Measurements from ENCODE around the gene PFDN6.

The PFDN6 gene

GRCh38 chr6:33249732-33250630 is 39.4 kb upstream of the PFDN6 start:
- Histone ChIP-seq H3K9me2 (replicated peaks; ENCODE audit: insufficient read depth, low read length) (no peaks in the 10 kb centered on the region), H2AFZ (ENCODE audit: low read depth, low read length, severe bottlenecking) (peak overlapping the region; percentile 43), H3K9ac (ENCODE audit: low read length) (peak overlapping the region; percentile 78), H3K4me2 (ENCODE audit: low read depth, low read length, poor library complexity, severe bottlenecking) (peak overlapping the region; percentile 75), H3K27me3 (ENCODE audit: low read length) (no peaks in the 10 kb centered on the region), H3K79me2 (ENCODE audit: insufficient read depth, low read length) (peaks cover 7% of the 10 kb centered on the region; the same call in 1 of the 2 replicates), H4K20me1 (ENCODE audit: low read depth, low read length) (no peaks in the 10 kb centered on the region), H3K27ac (ENCODE audit: low read depth, low read length) (peak overlapping the region; percentile 73), H3K4me3 (ENCODE audit: insufficient read depth, low read length, poor library complexity, severe bottlenecking) (peak overlapping the region; percentile 65), H3K9me3 (ENCODE audit: insufficient read depth, low read length) (no peaks in the 10 kb centered on the region), H3F3A (ENCODE audit: insufficient read depth) (peaks cover 17% of the 10 kb centered on the region), H3K36me3 (ENCODE audit: low read length) (no peaks in the 10 kb centered on the region)
- TF ChIP-seq, protein P1, sequence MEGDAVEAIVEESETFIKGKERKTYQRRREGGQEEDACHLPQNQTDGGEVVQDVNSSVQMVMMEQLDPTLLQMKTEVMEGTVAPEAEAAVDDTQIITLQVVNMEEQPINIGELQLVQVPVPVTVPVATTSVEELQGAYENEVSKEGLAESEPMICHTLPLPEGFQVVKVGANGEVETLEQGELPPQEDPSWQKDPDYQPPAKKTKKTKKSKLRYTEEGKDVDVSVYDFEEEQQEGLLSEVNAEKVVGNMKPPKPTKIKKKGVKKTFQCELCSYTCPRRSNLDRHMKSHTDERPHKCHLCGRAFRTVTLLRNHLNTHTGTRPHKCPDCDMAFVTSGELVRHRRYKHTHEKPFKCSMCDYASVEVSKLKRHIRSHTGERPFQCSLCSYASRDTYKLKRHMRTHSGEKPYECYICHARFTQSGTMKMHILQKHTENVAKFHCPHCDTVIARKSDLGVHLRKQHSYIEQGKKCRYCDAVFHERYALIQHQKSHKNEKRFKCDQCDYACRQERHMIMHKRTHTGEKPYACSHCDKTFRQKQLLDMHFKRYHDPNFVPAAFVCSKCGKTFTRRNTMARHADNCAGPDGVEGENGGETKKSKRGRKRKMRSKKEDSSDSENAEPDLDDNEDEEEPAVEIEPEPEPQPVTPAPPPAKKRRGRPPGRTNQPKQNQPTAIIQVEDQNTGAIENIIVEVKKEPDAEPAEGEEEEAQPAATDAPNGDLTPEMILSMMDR (IDR thresholded peaks at IDR 0.05; ENCODE audit: insufficient read depth, low read length, poor library complexity, severe bottlenecking) = no peak
- no peak for TF ChIP-seq EZH2phosphoT487 (conservative IDR thresholded peaks at IDR 0.05; ENCODE audit: low read length)

DNA sequence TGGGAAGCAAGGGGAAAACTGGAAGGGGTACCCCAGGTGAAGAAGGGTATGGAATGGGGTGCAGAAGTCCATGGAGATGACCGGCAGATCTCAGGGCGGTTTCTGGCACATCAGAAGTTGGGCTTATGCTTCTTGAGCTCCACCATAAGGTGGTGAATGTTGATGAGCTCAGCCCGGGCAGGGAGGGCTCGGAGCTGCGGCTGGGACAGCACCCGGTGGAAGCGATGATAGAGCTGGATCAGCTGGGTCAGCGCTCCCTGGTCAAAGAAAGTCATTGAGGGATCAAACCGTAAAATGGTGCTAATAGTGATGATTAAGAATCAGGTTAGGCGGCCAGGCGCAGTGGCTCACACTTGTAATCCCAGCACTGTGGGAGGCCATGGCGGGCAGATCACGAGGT is 38.7 kb upstream of the PFDN6 start:
- Histone ChIP-seq H4K20me1 (ENCODE audit: low read depth, low read length) (no peaks in the 10 kb centered on the region), H3K9me3 (ENCODE audit: insufficient read depth, low read length) (no peaks in the 10 kb centered on the region), H3K9me2 (replicated peaks; ENCODE audit: insufficient read depth, low read length) (no peaks in the 10 kb centered on the region), H3K4me2 (ENCODE audit: low read depth, low read length, poor library complexity, severe bottlenecking) (peak overlapping the region; percentile 75), H3K27me3 (ENCODE audit: low read length) (no peaks in the 10 kb centered on the region), H3F3A (ENCODE audit: insufficient read depth) (peaks cover 17% of the 10 kb centered on the region), H2AFZ (ENCODE audit: low read depth, low read length, severe bottlenecking) (no peak overlapping the region), H3K9ac (ENCODE audit: low read length) (peak overlapping the region; percentile 78; the same call in 1 of the 2 replicates), H3K4me3 (ENCODE audit: insufficient read depth, low read length, poor library complexity, severe bottlenecking) (no peak overlapping the region), H3K27ac (ENCODE audit: low read depth, low read length) (no peak overlapping the region), H3K36me3 (ENCODE audit: low read length) (no peaks in the 10 kb centered on the region), H3K79me2 (ENCODE audit: insufficient read depth, low read length) (peaks cover 7% of the 10 kb centered on the region; the same call in 1 of the 2 replicates)
- TF ChIP-seq, protein P1 (IDR thresholded peaks at IDR 0.05; ENCODE audit: insufficient read depth, low read length, poor library complexity, severe bottlenecking) = no peak
- no peak for TF ChIP-seq EZH2phosphoT487 (conservative IDR thresholded peaks at IDR 0.05; ENCODE audit: low read length)

DNA sequence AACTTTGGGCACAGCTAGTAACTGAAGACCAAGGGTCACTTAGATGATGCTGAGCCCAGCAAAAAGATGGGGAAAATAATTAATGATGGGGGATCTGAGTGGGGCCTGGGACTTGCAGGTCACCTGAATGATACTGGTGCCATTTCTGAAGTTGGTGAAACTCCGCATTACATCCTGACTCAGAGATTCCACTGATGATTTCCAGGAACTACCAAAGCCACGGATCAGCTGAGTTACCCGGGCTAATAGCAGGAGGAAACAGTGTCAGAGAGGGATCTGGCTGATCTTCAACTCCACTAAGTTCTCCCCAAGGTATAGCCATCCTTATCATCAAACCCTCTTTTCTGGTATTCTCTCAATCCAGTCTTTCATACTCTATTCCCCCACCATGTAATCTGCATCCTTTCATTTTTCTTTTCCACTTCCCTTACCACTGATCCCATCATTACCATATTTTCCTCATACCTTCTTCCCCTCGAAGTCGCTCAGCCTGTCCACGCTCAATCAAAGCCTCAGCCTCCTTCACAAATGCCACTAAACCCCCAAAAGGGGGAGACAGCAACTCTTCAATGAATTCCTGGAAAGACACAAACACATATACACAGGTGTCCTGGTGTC is 37.9 kb upstream of the PFDN6 start:
- H3K36me3 ChIP-seq (ENCODE audit: low read length) = no peaks in the 10 kb centered on the region
- TF ChIP-seq, protein P1 (IDR thresholded peaks at IDR 0.05; ENCODE audit: insufficient read depth, low read length, poor library complexity, severe bottlenecking) = no peak
- no peak for TF ChIP-seq EZH2phosphoT487 (conservative IDR thresholded peaks at IDR 0.05; ENCODE audit: low read length)

More for the DNA sequence above, 37.9 kb upstream of the PFDN6 start:
- Histone ChIP-seq H3K4me3 (ENCODE audit: insufficient read depth, low read length, poor library complexity, severe bottlenecking) (no peak overlapping the region), H3K4me2 (ENCODE audit: low read depth, low read length, poor library complexity, severe bottlenecking) (no peak overlapping the region), H3K9me3 (ENCODE audit: insufficient read depth, low read length) (no peaks in the 10 kb centered on the region), H3K79me2 (ENCODE audit: insufficient read depth, low read length) (peaks cover 7% of the 10 kb centered on the region; the same call in 1 of the 2 replicates), H3K27ac (ENCODE audit: low read depth, low read length) (no peak overlapping the region), H2AFZ (ENCODE audit: low read depth, low read length, severe bottlenecking) (no peak overlapping the region), H4K20me1 (ENCODE audit: low read depth, low read length) (no peaks in the 10 kb centered on the region), H3K27me3 (ENCODE audit: low read length) (no peaks in the 10 kb centered on the region), H3F3A (ENCODE audit: insufficient read depth) (peaks cover 17% of the 10 kb centered on the region), H3K9me2 (replicated peaks; ENCODE audit: insufficient read depth, low read length) (no peaks in the 10 kb centered on the region), H3K9ac (ENCODE audit: low read length) (no peak overlapping the region)
